BLaER1 (cell line): Measurements from ENCODE around the gene BHMT.

Experiments
- H3K27ac ChIP-seq: shearing (Covaris generic); formaldehyde crosslinking; 2 replicates; pipeline ENCODE4 v1.8.1; 2022
- H3K27me3 ChIP-seq: shearing (Covaris generic); formaldehyde crosslinking; 2 replicates; pipeline ENCODE4 v1.8.1; 2022
- H3K36me3 ChIP-seq: shearing (Covaris generic); formaldehyde crosslinking; 2 replicates; pipeline ENCODE4 v1.8.1; 2022
- H3K4me1 ChIP-seq: shearing (Covaris generic); formaldehyde crosslinking; 2 replicates; pipeline ENCODE4 v1.8.1; 2022
- H3K4me2 ChIP-seq: shearing (Covaris generic); formaldehyde crosslinking; 2 replicates; pipeline ENCODE4 v1.8.1; 2022
- H3K4me3 ChIP-seq: shearing (Covaris generic); formaldehyde crosslinking; 2 replicates; pipeline ENCODE4 v1.8.1; 2022
- H3K9ac ChIP-seq: shearing (Covaris generic); formaldehyde crosslinking; 2 replicates; pipeline ENCODE4 v1.8.1; 2022
- H3K9me3 ChIP-seq: shearing (Covaris generic); formaldehyde crosslinking; 2 replicates; pipeline ENCODE4 v1.8.1; 2022
- H4K20me1 ChIP-seq: shearing (Covaris generic); formaldehyde crosslinking; 2 replicates; pipeline ENCODE4 v1.8.1; 2022
- Cebpa-rat ChIP-seq: shearing (Covaris generic); IDR thresholded peaks from 2 replicates; pipeline ENCODE4 v1.8.1; 2022

BHMT gene

GRCh38 chr5:79109527-79110492, 1.8 kb upstream of the BHMT start:
- no peak overlapping the region for H3K4me3 ChIP-seq
- H3K9ac ChIP-seq, result no peak overlapping the region
- H3K9me3 ChIP-seq, result no peaks in the 10 kb centered on the region; the same call in 1 of the 2 replicates
- peaks cover 12% of the 10 kb centered on the region; the same call in 1 of the 2 replicates for H3K4me1 ChIP-seq
- no peak for TF ChIP-seq Cebpa-rat
- no peak overlapping the region for H3K4me2 ChIP-seq
- no peaks in the 10 kb centered on the region for H3K36me3 ChIP-seq
- no peaks in the 10 kb centered on the region for H4K20me1 ChIP-seq
- no peaks in the 10 kb centered on the region for H3K27me3 ChIP-seq
- H3K27ac ChIP-seq, result no peak overlapping the region

DNA sequence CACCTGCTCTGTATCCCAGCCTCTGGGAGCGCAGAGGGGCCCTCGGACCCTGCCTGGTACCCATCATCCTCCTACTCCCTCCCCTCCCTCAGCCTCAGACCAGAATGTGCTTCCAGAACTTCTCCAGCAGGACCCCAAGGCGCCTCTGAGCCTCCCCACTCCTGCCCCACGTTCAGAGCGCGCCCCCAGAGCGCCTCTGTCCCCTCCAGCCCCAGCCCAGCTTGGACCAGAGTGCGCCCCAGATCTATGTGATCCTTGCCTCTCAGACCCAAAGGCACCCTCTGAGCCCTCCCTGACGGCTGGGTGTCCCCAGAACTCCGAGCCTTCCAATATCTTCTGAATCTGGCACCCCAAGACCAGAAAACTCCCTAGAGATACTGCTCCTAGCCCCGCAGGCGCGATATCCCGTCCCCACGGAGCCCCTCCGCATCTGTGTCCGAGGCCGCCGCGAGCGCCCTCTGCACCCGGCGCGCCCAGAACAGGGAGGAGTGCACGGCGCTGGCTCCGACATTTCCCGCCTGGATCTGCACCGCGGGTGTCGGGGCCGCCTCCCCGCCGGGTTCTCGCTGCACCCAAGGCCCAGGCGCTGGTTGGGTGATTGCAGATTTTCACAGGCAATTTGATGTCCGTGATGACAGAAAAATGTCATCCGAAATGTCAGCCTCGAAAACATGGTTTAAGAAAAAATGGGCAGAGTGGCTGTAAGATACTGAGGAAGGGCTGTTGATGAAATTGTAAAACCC, 522 bp downstream of the BHMT start:
- no peak for TF ChIP-seq Cebpa-rat
- H3K27me3 ChIP-seq, result no peaks in the 10 kb centered on the region
- no peak overlapping the region for H3K4me3 ChIP-seq

DNA sequence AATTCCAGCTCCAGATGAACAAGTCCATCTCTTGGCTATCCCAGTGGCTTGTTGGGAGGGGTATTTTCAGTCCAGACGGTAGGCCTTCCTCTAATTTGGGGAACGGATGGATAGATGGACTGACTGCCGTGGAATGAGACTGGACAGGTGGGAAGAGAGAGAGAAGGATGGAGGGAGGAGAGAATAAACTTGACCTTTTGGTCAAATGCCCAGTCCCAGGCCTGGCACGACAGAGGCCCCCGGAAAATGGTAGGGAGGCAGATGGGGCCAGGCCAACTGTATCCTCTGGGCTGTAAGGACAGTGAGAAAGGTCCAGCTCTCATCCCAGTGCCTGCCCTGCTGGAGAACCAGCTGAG, 1.1 kb downstream of the BHMT start:
- 0 out of 2 replicates have a peak, but pooled peaks cover under 1% of the 10 kb centered on the region for H3K4me1 ChIP-seq
- no peaks in the 10 kb centered on the region for H3K36me3 ChIP-seq
- H4K20me1 ChIP-seq, result no peaks in the 10 kb centered on the region
- no peak overlapping the region for H3K9ac ChIP-seq
- H3K9me3 ChIP-seq, result no peaks in the 10 kb centered on the region; the same call in 1 of the 2 replicates
- H3K4me3 ChIP-seq, result no peak overlapping the region
- no peak overlapping the region for H3K4me2 ChIP-seq
- no peaks in the 10 kb centered on the region for H3K27me3 ChIP-seq
- no peak for TF ChIP-seq Cebpa-rat
- H3K27ac ChIP-seq, result no peak overlapping the region

More for the DNA sequence above, 522 bp downstream of the BHMT start:
- Histone ChIP-seq H3K36me3 (no peaks in the 10 kb centered on the region), H4K20me1 (no peaks in the 10 kb centered on the region), H3K4me1 (peaks cover 6% of the 10 kb centered on the region; the same call in 1 of the 2 replicates), H3K4me2 (no peak overlapping the region), H3K9me3 (no peaks in the 10 kb centered on the region; the same call in 1 of the 2 replicates), H3K9ac (no peak overlapping the region), H3K27ac (no peak overlapping the region)

- no peak for TF ChIP-seq Cebpa-rat
- no peaks in the 10 kb centered on the region for H4K20me1 ChIP-seq
- no peaks in the 10 kb centered on the region for H3K4me1 ChIP-seq
- H3K9ac ChIP-seq, result no peak overlapping the region
- H3K36me3 ChIP-seq, result no peaks in the 10 kb centered on the region
- no peaks in the 10 kb centered on the region for H3K27me3 ChIP-seq
- H3K4me3 ChIP-seq, result no peak overlapping the region
- H3K9me3 ChIP-seq, result no peaks in the 10 kb centered on the region
- H3K27ac ChIP-seq, result no peak overlapping the region
- no peak overlapping the region for H3K4me2 ChIP-seq
Observed at GRCh38 chr5:79119486-79119885, 7.9 kb downstream of the BHMT start.

DNA sequence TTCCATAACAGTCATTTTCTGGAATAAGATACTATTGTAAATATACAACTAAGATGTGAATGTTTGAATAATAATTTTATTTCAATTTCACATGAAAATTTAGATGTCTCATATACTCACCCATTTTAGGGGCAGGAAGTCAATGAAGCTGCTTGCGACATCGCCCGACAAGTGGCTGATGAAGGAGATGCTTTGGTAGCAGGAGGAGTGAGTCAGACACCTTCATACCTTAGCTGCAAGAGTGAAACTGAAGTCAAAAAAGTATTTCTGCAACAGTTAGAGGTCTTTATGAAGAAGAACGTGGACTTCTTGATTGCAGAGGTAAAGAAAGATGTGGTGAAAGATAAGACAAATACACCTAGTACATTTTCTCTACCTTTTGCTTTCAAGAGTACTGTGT, 8.6 kb downstream of the BHMT start:
- no peaks in the 10 kb centered on the region for H4K20me1 ChIP-seq
- H3K4me2 ChIP-seq, result no peak overlapping the region
- no peak overlapping the region for H3K4me3 ChIP-seq
- TF ChIP-seq Cebpa-rat, result no peak
- no peaks in the 10 kb centered on the region for H3K4me1 ChIP-seq
- no peaks in the 10 kb centered on the region for H3K36me3 ChIP-seq
- H3K27ac ChIP-seq, result no peak overlapping the region
- no peaks in the 10 kb centered on the region for H3K27me3 ChIP-seq
- H3K9me3 ChIP-seq, result no peaks in the 10 kb centered on the region
- H3K9ac ChIP-seq, result no peak overlapping the region

DNA sequence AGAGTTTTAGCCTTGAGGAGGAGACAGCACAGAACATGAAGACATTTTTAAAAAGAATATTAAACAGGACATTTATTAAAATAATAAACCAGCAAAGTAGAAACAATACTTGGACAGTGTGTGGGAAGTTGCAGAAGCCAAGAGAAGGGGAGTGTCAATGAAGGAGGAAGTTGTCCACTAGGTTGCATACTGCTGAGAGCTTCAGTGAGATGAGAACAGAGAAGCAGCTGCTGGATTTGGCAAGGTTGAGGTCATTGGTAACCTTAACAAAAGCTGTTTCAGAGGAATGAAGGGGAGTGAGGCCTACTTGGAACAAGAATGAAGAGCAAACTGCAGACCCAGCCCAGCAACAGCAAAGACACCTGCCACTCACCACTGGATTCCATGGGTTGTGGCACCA, 11.4 kb downstream of the BHMT start:
- no peak for TF ChIP-seq Cebpa-rat
- Histone ChIP-seq H3K9me3 (no peaks in the 10 kb centered on the region), H3K4me1 (no peaks in the 10 kb centered on the region)

DNA sequence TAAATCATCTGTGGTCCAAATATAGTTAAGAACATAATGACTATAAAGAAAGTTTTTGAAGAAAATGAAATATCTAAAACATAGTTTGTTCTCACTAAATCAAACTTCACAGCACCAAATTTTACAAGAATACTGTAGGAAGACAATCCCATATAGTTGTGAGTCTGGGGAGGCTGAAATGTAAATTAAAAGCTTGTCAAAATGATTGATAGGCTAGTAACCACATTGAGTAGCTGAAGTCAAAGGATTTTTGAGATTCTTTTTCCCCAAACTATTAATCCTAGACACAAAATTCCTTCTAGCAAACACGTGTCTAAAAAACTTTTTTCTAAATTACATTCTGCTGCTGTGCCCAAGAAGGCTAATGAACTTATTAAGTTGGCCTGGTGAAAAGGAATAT, 13.0 kb downstream of the BHMT start:
- Histone ChIP-seq H3K27me3 (no peaks in the 10 kb centered on the region), H3K4me2 (no peak overlapping the region), H3K27ac (no peak overlapping the region), H4K20me1 (no peaks in the 10 kb centered on the region), H3K4me3 (no peak overlapping the region), H3K4me1 (no peaks in the 10 kb centered on the region), H3K9ac (no peak overlapping the region), H3K36me3 (no peaks in the 10 kb centered on the region), H3K9me3 (no peaks in the 10 kb centered on the region)
- no peak for TF ChIP-seq Cebpa-rat

More for the DNA sequence above, 11.4 kb downstream of the BHMT start:
- Histone ChIP-seq H3K4me3 (no peak overlapping the region), H3K4me2 (no peak overlapping the region), H3K9ac (no peak overlapping the region), H3K27me3 (no peaks in the 10 kb centered on the region), H4K20me1 (no peaks in the 10 kb centered on the region), H3K27ac (no peak overlapping the region), H3K36me3 (no peaks in the 10 kb centered on the region)

GRCh38 chr5:79130781-79131180, 19.2 kb downstream of the BHMT start:
- no peak overlapping the region for H3K4me3 ChIP-seq
- no peaks in the 10 kb centered on the region for H4K20me1 ChIP-seq
- peaks cover 11% of the 10 kb centered on the region for H3K4me1 ChIP-seq
- no peaks in the 10 kb centered on the region for H3K36me3 ChIP-seq
- no peaks in the 10 kb centered on the region for H3K9me3 ChIP-seq
- TF ChIP-seq Cebpa-rat, result no peak
- no peak overlapping the region for H3K4me2 ChIP-seq
- no peak overlapping the region for H3K27ac ChIP-seq
- no peaks in the 10 kb centered on the region for H3K27me3 ChIP-seq
- no peak overlapping the region for H3K9ac ChIP-seq

DNA sequence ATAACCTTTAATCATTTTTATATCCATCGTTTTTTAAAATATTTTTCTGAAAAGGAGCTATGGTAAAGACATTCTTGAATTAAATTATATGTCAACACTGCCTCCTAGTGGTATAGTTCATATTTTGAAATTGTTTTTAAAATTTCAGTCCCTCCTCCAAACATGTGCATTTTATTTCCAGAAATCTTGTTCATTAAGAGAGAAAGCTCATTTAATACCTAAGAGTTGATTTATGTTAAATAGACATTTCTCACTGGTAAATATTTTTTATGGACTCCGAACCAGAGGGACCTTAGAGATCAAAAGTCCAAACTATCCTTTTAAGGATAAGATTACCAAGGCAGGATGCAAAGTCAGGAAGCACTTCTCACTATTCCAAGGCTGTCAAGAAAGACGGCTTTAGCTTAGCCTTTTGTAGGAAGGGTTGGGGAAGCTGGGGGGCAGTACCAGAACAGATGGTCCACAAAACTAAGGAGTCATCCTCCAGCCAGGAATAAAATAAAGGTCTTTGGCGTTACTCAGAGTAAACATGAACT, 21.6 kb downstream of the BHMT start:
- H3K27ac ChIP-seq, result no peak overlapping the region
- no peak overlapping the region for H3K9ac ChIP-seq
- H3K4me2 ChIP-seq, result peak overlapping the region; percentile 44

More for the DNA sequence above, 21.6 kb downstream of the BHMT start:
- Histone ChIP-seq H4K20me1 (no peaks in the 10 kb centered on the region), H3K4me3 (no peak overlapping the region), H3K4me1 (peaks cover 11% of the 10 kb centered on the region), H3K36me3 (no peaks in the 10 kb centered on the region), H3K27me3 (no peaks in the 10 kb centered on the region), H3K9me3 (no peaks in the 10 kb centered on the region)
- TF ChIP-seq Cebpa-rat, result no peak
